Activated gamma-delta T cell (primary cell): ENCODE measurements around the gene CYP51A1.
"Not testable (repeated sequence)": the region's sequence is repeated elsewhere in the genome, so short reads cannot be mapped to it uniquely, and the experiment has no call there.

ENCODE experiments used
- DNase-seq: peaks from one replicate; lab custom pipeline; 2025; lab: John Stamatoyannopoulos, UW

The CYP51A1 gene

GRCh38 chr7:92131093-92131492 is 3.2 kb downstream of the CYP51A1 start:
- no peak for DNase-seq

GRCh38 chr7:92121681-92122080 is 12.6 kb downstream of the CYP51A1 start:
- DNase-seq, result no peak

- no peak for DNase-seq
These were observed 15.0 kb downstream of the CYP51A1 start for GRCh38 chr7:92119213-92119759.

DNA sequence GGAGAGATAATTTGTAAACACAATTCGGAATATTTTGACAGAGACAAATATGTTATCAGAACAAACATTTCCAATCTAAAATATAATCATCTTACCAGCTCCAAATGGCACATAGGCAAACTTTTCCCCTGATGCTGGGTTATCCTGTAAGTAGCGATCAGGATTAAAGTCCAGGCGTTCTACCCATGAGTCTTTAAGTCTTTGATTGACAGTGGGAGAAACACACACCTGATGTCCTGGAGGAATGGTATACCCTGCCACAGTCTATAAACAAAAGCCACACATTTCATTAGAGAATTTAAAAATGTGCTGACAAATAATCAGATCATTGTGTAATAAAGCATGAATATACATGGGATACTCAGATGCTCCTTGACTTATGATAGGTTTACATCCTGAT is 17.3 kb downstream of the CYP51A1 start:
- DNase-seq, result no peak

DNA sequence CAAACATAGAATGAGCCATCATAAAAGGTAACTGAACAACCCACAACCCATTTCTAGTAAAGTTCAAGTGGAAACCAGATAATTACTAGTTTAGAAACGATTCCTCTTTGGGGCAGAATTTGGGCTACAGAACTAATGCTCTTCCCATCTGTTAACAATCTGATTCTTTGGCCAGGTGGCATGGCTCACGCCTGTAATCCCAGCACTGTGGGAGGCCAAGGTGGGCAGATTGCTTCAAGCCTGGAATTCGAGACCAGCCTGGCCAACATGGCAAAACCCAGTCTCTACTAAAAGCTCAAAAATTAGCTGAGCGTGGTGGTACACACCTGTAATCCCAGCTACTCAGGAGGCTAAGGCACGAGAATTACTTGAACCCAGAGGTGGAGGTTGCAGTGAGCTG is 18.5 kb downstream of the CYP51A1 start:
- no peak for DNase-seq

GRCh38 chr7:92110857-92111256 is 23.4 kb downstream of the CYP51A1 start:
- no peak for DNase-seq

DNA sequence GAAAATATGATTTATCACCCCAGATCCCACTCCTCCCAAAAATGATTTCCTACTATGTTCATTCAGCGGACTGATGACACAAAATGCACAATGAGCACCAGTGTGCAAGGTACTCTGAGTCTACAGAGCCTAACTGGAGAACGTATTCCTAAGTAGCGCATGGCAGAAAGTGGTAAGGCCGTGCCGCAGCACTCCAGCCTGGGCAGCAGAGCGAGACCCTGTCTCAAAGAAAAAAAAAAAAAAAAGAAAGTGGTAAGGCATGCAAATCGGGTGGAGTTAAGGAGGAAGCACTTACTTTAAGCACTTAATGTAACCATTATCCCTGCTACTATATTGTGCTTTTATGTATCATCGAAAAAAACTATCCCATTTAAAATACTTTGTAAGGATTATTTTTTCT is 25.5 kb downstream of the CYP51A1 start:
- DNase-seq, result no peak

DNA sequence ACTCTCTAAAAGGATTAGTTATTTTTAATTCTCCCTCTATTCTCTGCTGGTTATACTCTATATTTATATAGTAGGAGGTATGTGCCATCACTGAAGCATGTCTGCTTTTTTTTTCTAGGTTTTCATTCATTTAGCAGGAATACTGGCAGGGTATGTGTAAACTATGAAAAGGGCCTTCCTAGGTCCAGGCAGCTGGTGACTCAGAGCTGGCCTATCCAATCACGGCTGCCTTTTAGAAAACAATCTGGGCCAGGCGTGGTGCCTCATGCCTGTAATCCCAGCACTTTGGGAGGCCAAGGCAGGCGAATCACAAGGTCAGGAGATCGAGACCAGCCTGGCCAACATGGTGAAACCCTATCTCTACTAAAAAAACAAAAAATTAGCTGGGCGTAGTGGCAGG is 31.4 kb downstream of the CYP51A1 start:
- not testable (repeated sequence) for DNase-seq

DNA sequence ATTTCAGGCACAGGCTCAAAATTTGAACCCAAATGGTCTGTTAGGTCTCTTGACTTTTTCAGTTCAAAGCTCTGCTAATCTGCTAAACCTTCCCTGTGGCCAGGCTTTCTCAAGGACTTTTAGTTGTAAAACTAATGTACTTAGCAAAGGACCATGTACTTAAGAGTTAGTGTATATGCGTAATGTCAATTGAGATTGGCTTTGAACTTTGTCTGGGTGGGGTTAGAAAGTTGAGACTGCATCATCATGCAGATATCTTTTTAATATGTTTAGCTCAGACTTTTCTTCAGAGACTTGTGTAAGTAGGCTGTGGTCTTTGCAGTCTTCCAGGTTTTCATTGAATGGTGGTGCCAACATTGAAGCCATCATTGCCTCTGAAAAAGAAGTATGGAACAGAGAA is 33.7 kb downstream of the CYP51A1 start:
- no peak for DNase-seq

DNA sequence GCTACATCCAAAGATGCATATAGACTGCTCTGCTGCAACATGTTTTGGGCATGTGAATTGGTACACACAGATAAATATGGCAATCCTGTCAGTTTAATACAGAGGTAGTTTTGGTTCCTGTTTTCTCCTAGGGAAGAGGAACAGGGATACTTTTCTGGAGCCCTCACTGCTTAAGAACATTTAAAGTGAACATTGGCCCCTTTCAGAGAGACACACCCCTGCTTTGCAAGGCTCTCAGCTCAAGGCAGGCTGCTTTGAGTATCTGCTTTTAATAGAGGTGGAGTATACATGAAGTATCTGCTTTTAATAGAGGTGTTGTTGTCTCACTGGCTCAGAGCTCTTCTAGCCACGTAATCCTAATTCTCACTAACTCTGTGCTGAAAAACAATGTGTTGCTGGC is 38.9 kb downstream of the CYP51A1 start:
- DNase-seq, result no peak

DNA sequence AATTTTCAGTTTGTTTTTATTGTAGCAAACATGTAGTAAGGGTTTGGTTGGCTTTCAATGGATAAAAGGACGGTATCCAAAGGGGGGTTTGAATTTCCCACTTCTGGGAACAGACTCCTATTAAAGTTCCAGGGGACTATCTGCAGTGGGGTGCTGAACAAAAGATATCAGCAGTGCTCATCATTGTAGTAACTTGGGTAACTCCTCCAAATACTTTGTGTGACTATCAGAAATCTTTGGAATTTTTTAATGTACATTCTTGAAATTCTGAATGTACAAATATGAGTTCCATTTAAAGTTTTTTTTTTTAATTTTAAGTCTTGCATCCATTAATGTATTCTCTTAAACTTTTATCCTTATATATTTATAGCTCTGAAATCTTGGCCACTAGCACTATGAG is 42.1 kb downstream of the CYP51A1 start:
- DNase-seq, result no peak

GRCh38 chr7:92088266-92088665 is 46.0 kb downstream of the CYP51A1 start:
- DNase-seq, result no peak

- DNase-seq, result not testable (repeated sequence)
These were observed 50.4 kb downstream of the CYP51A1 start for GRCh38 chr7:92083922-92084321.

DNA sequence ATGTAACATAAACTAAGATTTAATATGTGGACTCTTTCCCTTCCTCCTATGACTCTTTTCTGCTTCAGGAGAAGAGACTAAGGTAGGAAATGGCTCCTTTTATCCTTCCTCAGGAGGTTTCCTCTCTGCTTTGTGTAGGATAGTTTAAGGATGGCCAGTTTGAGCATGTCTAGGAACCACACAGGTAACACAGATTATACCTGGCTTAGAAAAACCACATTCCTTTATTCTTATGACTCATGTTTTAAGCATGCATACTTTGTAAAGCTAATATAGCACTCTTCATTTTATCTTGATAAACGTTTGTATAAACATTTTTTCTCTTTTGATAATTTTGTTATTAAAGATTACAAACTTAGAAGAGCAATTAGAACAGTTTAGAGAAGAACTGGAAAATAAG is 57.8 kb downstream of the CYP51A1 start:
- no peak for DNase-seq

- DNase-seq, result no peak
These were observed 58.7 kb downstream of the CYP51A1 start for GRCh38 chr7:92075455-92076158.

DNA sequence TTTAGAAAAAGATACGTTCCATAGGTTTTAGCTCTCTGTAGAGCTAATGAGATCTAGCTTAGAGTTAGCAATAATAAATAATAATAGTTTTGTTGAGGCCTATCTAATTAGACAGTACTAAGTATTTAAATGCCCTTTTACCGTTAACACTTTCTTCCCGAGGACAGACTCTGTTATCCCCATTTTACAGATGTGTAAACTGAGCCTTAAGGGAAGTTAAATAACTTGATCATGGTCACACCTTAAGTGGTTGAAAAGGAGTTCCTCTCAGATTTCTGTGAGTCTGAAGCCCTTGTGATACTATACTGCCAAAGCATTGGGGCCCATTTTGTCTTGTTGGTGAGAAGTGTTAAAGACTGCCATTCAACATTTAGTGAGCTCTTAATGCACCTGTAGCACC is 61.6 kb downstream of the CYP51A1 start:
- DNase-seq, result no peak

DNA sequence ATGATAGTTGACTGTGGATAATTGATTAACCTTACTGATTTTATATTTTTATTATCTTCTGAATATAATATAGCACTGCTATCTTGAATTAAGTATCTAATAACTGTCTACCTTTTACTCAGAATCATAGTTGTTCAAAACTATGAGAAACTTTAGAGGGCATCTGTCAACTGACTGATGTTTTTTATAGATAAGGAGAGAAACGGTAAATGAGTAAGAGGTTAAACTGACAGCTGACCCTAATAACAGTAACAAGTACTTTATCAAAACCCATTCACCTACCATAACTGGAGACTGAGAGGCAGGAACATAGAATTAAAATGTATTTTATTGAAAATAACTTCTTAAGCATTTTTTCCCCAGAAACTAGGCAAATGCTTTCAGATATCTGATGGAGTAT is 62.2 kb downstream of the CYP51A1 start:
- no peak for DNase-seq

GRCh38 chr7:92071032-92071431 is 63.2 kb downstream of the CYP51A1 start:
- no peak for DNase-seq

- no peak for DNase-seq
These were observed 69.7 kb downstream of the CYP51A1 start for GRCh38 chr7:92064438-92065029.
